ENCODE measurements around the gene FTO.

The FTO gene

GRCh38 chr16:53999841-54000240 lies 295.9 kb downstream of the FTO start:
- no peak for TF ChIP-seq CTCF (IDR thresholded peaks at IDR 0.05; ENCODE audit: low read depth, low read length)
- peak; percentile 19 for DNase-seq (ENCODE audit: extremely low read depth, low read depth)

GRCh38 chr16:54000361-54000760 lies 296.4 kb downstream of the FTO start:
- DNase-seq (ENCODE audit: extremely low read depth, low read depth), result no peak
- no peak for TF ChIP-seq CTCF (IDR thresholded peaks at IDR 0.05; ENCODE audit: low read depth, low read length)

- no peak for TF ChIP-seq CTCF (IDR thresholded peaks at IDR 0.05; ENCODE audit: low read depth, low read length)
- DNase-seq (ENCODE audit: extremely low read depth, low read depth), result no peak
Measured at GRCh38 chr16:54006693-54007092, 302.7 kb downstream of the FTO start.

GRCh38 chr16:54007504-54007903 lies 303.5 kb downstream of the FTO start:
- no peak for TF ChIP-seq CTCF (IDR thresholded peaks at IDR 0.05; ENCODE audit: low read depth, low read length)
- DNase-seq (ENCODE audit: extremely low read depth, low read depth), result no peak

GRCh38 chr16:54009464-54010176 lies 305.7 kb downstream of the FTO start:
- no peak for DNase-seq (ENCODE audit: extremely low read depth, low read depth)
- TF ChIP-seq CTCF (IDR thresholded peaks at IDR 0.05; ENCODE audit: low read depth, low read length), result no peak

GRCh38 chr16:54015147-54015546 lies 311.2 kb downstream of the FTO start:
- no peak for TF ChIP-seq CTCF (IDR thresholded peaks at IDR 0.05; ENCODE audit: low read depth, low read length)
- no peak for DNase-seq (ENCODE audit: extremely low read depth, low read depth)

- TF ChIP-seq CTCF (IDR thresholded peaks at IDR 0.05; ENCODE audit: low read depth, low read length), result no peak
- no peak for DNase-seq (ENCODE audit: extremely low read depth, low read depth)
Measured at GRCh38 chr16:54022362-54022761, 318.4 kb downstream of the FTO start.
